H1 (cell line): ENCODE data around the gene NFAT5. TPM values are rescaled to one million over a fixed set of nuclear protein-coding genes. Genes with fewer than 3 reads are reported as not detected.

ENCODE experiments used
- CBX8 ChIP-seq: fragments of 300-800, 300-1000 bp; sonication (generic); IDR thresholded peaks from 2 replicates; pipeline ENCODE4 v1.7.1; 2016; ENCODE audit warnings: low read depth, low read length, borderline replicate concordance
- CHD7 ChIP-seq: fragments of 300-600 bp; sonication (generic); IDR thresholded peaks from 2 replicates; pipeline ENCODE4 v1.7.1; 2012; ENCODE audit warnings: low read length, moderate library complexity, mild to moderate bottlenecking, inconsistent platforms; ENCODE audit not compliant: insufficient replicate concordance
- CTBP2 ChIP-seq: IDR thresholded peaks from 2 replicates; pipeline ENCODE4 v1.7.0; 2011; ENCODE audit warnings: borderline replicate concordance, mild to moderate bottlenecking, moderate library complexity, mixed read lengths, low read length; ENCODE audit not compliant: insufficient read depth, insufficient read length
- EGR1 ChIP-seq: IDR thresholded peaks from 2 replicates; pipeline ENCODE4 v1.6.1; 2011; ENCODE audit warnings: low read depth, low read length, borderline replicate concordance
- EZH2 ChIP-seq: fragments of 200-600 bp; sonication (generic); IDR thresholded peaks from 2 replicates; pipeline ENCODE4 v1.7.1; 2012; ENCODE audit warnings: low read depth, mild to moderate bottlenecking, moderate library complexity, low read length, inconsistent platforms; ENCODE audit not compliant: severe bottlenecking
- JUND ChIP-seq: IDR thresholded peaks from 2 replicates; pipeline ENCODE4 v1.6.1; 2011; ENCODE audit warnings: mild to moderate bottlenecking, improper control_type of control experiment, low read length
- NRF1 ChIP-seq: IDR thresholded peaks from 2 replicates; pipeline ENCODE4 v1.6.1; 2011; ENCODE audit warnings: mild to moderate bottlenecking, low read depth, low read length, improper control_type of control experiment
- RXRA ChIP-seq: IDR thresholded peaks from 2 replicates; pipeline ENCODE4 v1.6.1; 2011; ENCODE audit warnings: low read depth, mild to moderate bottlenecking, low read length, moderate library complexity; ENCODE audit not compliant: insufficient read depth
- TAF7 ChIP-seq: optimal IDR thresholded peaks from 2 replicates; pipeline ENCODE3; 2011; ENCODE audit warnings: low read depth, mild to moderate bottlenecking, inconsistent platforms, low read length, moderate library complexity, borderline replicate concordance
- TCF12 ChIP-seq: IDR thresholded peaks from 2 replicates; pipeline ENCODE4 v1.6.1; 2011; ENCODE audit warnings: low read depth, mild to moderate bottlenecking, low read length
- YY1 ChIP-seq: IDR thresholded peaks from 2 replicates; pipeline ENCODE4 v1.6.1; 2011; ENCODE audit warnings: low read depth, mild to moderate bottlenecking, low read length
- polyA plus RNA-seq, 7 experiments: library from polyadenylated mRNA; depleted of rRNA in 3 of 7; stranded (reverse) in 5 of 7; unstranded in 2 of 7; fragments of >200 nt in 5 of 7; fragments of 200-250 nt in 2 of 7; gene quantifications; 1 replicate in 5 of 7; 2 replicates in 1 of 7; 4 replicates in 1 of 7; pipeline versions ENCODE4 v1.2.1 to v1.2.3, GENCODE V29; 2011 to 2013; ENCODE audit warnings: missing spikeins in 2 of 7, mixed read lengths in 2 of 7
- total RNA-seq: library from RNA; stranded (reverse); fragmentation: NEBNext Ultra II Directional; extraction: Animal tissue kit (Norgen Biotek cat#: 25700); gene quantifications from 2 replicates; pipeline ENCODE4 v1.2.1, GENCODE V29; 2021
- TF ChIP-seq, protein P1 (sequence below): IDR thresholded peaks from 2 replicates; pipeline ENCODE4 v1.6.1; 2012; ENCODE audit warnings: inconsistent platforms

NFAT5 gene
- total and polyA plus RNA-seq, 2 of the 8 experiments (the other 6 are each of a cell fraction or from before 2014, with no cell fraction given): 8.9 to 29.0 TPM

GRCh38 chr16:69598045-69598444, 32.3 kb downstream of the NFAT5 start (continued):
- TF ChIP-seq CHD7: no peak
- no peak for TF ChIP-seq CBX8
- no peak for TF ChIP-seq CTBP2
- TF ChIP-seq YY1: no peak
- TF ChIP-seq EZH2: no peak
- TF ChIP-seq JUND: no peak
- no peak for TF ChIP-seq TAF7
- no peak for TF ChIP-seq EGR1
- no peak for TF ChIP-seq RXRA
- TF ChIP-seq TCF12: no peak
- no peak for TF ChIP-seq NRF1
- TF ChIP-seq, protein P1, sequence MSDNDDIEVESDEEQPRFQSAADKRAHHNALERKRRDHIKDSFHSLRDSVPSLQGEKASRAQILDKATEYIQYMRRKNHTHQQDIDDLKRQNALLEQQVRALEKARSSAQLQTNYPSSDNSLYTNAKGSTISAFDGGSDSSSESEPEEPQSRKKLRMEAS: no peak
